HepG2 (cell line): ENCODE measurements around the gene USF2.

Experiments
- ATF3 ChIP-seq: sonication (generic); formaldehyde crosslinking; IDR thresholded peaks from 2 replicates; pipeline ENCODE4 v1.4.0; 2020; ENCODE audit warnings: missing genetic modification reagents
- CBX2 ChIP-seq, 2 experiments: fragments of 200-600 bp in 1 of 2; sonication (generic); formaldehyde crosslinking in 1 of 2; IDR thresholded peaks; 2 replicates each; pipeline versions ENCODE4 v1.7.0 to v1.8.1; 2018 to 2022; ENCODE audit warnings: low read depth in 2 of 2, low read length in 1 of 2, mild to moderate bottlenecking in 1 of 2, missing genetic modification reagents in 1 of 2
- CTCF ChIP-seq: sonication (generic); formaldehyde crosslinking; IDR thresholded peaks from 2 replicates; pipeline ENCODE4 v1.5.0; 2020; ENCODE audit warnings: mild to moderate bottlenecking, missing genetic modification reagents, moderate library complexity
- MAZ ChIP-seq, 2 experiments: sonication (generic) in 1 of 2; formaldehyde crosslinking in 1 of 2; IDR thresholded peaks; 2 replicates each; pipeline versions ENCODE4 v1.5.0 to v1.6.1; 2012 to 2020; ENCODE audit warnings: low read depth in 2 of 2, mild to moderate bottlenecking in 2 of 2, borderline replicate concordance in 1 of 2, improper control_type of control experiment in 1 of 2, low read length in 1 of 2, missing genetic modification reagents in 1 of 2, moderate library complexity in 1 of 2
- POLR2A ChIP-seq, 2 experiments: IDR thresholded peaks; 2 replicates each; pipeline ENCODE4 v1.6.1; 2011; ENCODE audit warnings: low read depth in 2 of 2, low read length in 2 of 2, mild to moderate bottlenecking in 1 of 2, moderate library complexity in 1 of 2; ENCODE audit not compliant: insufficient read depth in 1 of 2
- POLR2AphosphoS5 ChIP-seq: IDR thresholded peaks from 2 replicates; pipeline ENCODE4 v1.6.1; 2012; ENCODE audit warnings: low read depth, low read length
- RBM22 ChIP-seq: fragments of 200-400 bp; formaldehyde crosslinking; optimal IDR thresholded peaks from 2 replicates; pipeline ENCODE3; 2017; ENCODE audit warnings: mild to moderate bottlenecking, low read length, moderate library complexity
- YY1 ChIP-seq: IDR thresholded peaks from 2 replicates; pipeline ENCODE4 v1.6.1; 2011; ENCODE audit warnings: low read length, low read depth, moderate library complexity, mild to moderate bottlenecking; ENCODE audit not compliant: insufficient read depth, insufficient replicate concordance
- ZBTB14 ChIP-seq: sonication (generic); formaldehyde crosslinking; IDR thresholded peaks from 2 replicates; pipeline ENCODE4 v1.4.0; 2020; ENCODE audit warnings: missing genetic modification reagents

GRCh38 chr19:35321291-35321690 lies 52.5 kb downstream of the USF2 start:
- TF ChIP-seq RBM22: no peak
- TF ChIP-seq POLR2A (IDR thresholded peaks at IDR 0.05; ENCODE audit: insufficient read depth in 1 of 2, low read depth in 2 of 2, low read length in 2 of 2): no peak
- no peak for TF ChIP-seq CTCF
- no peak for TF ChIP-seq ATF3 (CRISPR knock-in tag)
- TF ChIP-seq MAZ (IDR thresholded peaks at IDR 0.05; ENCODE audit: borderline replicate concordance, low read depth, low read length): no peak
- TF ChIP-seq MAZ (CRISPR knock-in tag; IDR thresholded peaks at IDR 0.05; ENCODE audit: low read depth): no peak
- no peak for TF ChIP-seq ZBTB14
- no peak for TF ChIP-seq CBX2 (IDR thresholded peaks at IDR 0.05; ENCODE audit: low read depth, low read length)
- no peak for TF ChIP-seq CBX2 (CRISPR knock-in tag; IDR thresholded peaks at IDR 0.05; ENCODE audit: low read depth)
- no peak for TF ChIP-seq YY1
- TF ChIP-seq POLR2AphosphoS5: no peak
